Fibroblast of pulmonary artery (primary cell): Measurements from ENCODE around the gene TNFSF4.

ENCODE experiments used
- DNase-seq: peaks from one replicate; pipeline ENCODE4 v3.0.0-alpha.2; 2010; ENCODE audit warnings: low read depth
- H3K4me3 ChIP-seq: replicated peaks from 2 replicates; pipeline ENCODE4 v1.5.1; 2011; ENCODE audit warnings: low read depth, mild to moderate bottlenecking, control low read depth, low read length, moderate library complexity
- CTCF ChIP-seq: IDR thresholded peaks from 2 replicates; pipeline ENCODE4 v1.5.1; 2011; ENCODE audit warnings: mild to moderate bottlenecking, control low read depth, low read length, inconsistent platforms; ENCODE audit errors: missing control alignments

The TNFSF4 gene

GRCh38 chr1:173224280-173224892, 17.3 kb upstream of the TNFSF4 start:
- no peak for TF ChIP-seq CTCF
- DNase-seq, result no peak

GRCh38 chr1:173223031-173223380, 15.9 kb upstream of the TNFSF4 start:
- no peak overlapping the region for H3K4me3 ChIP-seq
- DNase-seq, result no peak
- no peak for TF ChIP-seq CTCF

More at GRCh38 chr1:173224280-173224892, 17.3 kb upstream of the TNFSF4 start:
- H3K4me3 ChIP-seq, result no peak overlapping the region

DNA sequence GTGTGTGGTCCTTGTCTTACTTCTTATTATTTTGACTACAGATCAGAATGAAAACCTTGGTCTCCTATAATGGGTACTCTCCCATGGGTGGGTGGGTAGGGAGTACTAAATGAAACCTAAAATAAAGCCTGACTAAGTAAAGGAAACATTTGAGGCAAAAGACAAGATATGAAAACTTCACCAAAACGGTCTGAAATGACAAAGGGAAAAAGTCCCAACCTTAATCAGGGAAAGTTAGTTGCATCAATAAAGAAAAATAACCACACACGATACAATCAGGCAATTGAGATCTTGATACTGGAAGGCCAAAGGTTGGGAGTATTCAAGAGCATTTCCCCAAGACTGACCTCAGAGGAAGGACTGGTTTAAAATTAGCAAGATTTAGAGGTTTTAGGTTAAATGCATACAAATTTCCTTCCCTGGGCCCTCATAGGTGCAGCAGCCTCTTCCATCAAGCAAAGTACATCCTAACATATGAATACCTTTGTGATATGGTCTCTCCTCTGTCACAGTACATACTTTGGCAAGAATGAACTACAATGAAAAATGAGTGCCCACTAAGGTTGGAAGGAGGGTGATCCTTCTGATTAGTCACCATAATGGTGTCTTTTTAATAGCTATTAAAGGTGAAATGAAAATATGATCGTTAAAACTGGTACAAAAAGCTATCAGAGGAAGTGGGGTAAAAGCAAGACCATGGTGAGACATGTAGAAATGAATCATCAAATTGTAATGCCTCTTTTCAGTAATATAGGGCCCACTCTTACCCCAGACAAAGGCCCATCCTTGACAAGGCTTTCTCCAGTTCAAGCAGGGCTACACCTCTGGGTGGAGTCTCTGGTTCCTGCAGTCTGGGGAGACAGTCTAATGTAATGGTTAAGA, 15.3 kb upstream of the TNFSF4 start:
- TF ChIP-seq CTCF, result no peak
- H3K4me3 ChIP-seq, result no peak overlapping the region
- no peak for DNase-seq

DNA sequence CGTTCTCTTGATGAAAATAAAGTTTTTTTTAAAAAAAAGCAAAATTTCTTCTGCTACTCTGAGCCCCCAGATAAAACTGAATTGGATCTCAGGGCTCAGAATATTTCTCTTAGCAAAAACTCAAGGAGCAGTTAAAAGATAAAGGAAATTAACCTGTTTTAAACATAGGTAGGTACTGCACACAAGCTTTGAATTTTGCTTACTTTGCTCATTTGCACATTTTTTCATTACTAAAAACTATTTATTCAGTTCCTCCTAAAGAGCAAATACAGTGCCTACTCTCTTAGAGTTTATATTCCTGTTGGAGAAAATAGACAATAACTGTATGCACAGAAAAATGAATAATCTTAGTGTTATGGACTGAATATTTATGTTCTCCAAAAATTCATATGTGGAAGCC, 13.0 kb upstream of the TNFSF4 start:
- no peak for DNase-seq
- no peak overlapping the region for H3K4me3 ChIP-seq
- no peak for TF ChIP-seq CTCF

- DNase-seq, result no peak
- no peak for TF ChIP-seq CTCF
- no peak overlapping the region for H3K4me3 ChIP-seq
Observed at GRCh38 chr1:173213665-173214064, 6.5 kb upstream of the TNFSF4 start.

GRCh38 chr1:173212952-173213491, 5.9 kb upstream of the TNFSF4 start:
- DNase-seq, result no peak
- H3K4me3 ChIP-seq, result no peak overlapping the region
- TF ChIP-seq CTCF, result no peak
